ENCODE measurements around the gene COL27A1. TPM values are rescaled to one million over a fixed set of nuclear protein-coding genes. Genes with fewer than 3 reads are reported as not detected.

The COL27A1 gene
- total RNA-seq, 1 donor from 2014 or later = 0.33 TPM

DNA sequence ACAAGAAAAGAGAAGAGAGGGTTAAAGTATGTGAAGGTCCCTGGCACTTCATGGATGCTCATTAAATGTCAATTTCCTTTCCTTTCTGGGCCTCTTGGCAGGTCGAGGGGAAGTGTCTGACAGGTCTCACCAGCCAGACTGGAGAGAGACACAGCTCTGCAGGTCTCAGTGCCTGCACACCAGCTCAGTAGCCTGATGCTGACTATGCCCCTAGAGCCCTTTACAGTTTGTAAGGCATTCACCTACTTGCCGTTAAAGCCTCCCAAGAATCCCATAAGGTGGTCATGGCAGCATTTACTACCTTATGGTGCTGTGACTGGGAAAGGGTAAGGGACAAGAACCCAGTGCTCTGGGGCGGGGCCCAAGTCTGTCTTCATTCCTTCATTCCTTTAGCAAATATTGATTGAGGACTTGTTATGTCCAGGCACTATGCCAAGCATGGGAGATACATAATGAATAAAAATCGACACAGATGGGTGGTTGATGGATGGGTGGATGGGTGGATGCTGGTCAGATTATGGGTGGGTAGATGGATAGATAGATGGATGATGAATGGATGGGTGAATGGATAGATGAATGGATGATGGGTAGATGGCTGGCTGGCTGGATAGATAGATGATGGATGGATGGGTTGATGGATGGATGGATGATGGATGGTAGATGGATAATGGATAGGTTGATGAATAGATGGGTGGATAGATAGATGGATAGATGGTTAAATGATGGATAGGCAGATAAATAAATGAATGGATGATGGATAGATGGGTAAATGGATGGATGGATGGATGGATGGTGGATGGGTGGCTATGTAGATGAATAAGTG lies 34.9 kb upstream of the COL27A1 start:
- intact Hi-C loops (cut with micrococcal nuclease) = no loop called here
- H3K4me1 Mint-ChIP-seq = no peaks in the 10 kb centered on the region
- ATAC-seq (ENCODE audit: low read depth) (no peak), DNase-seq (no peak)
- ChIA-PET CTCF (no interaction called here), POLR2A (no interaction called here)
- H3K9me3 Mint-ChIP-seq = no peaks in the 10 kb centered on the region
- no peak overlapping the region for H3K4me3 Mint-ChIP-seq
- peaks cover 22% of the 10 kb centered on the region for H3K27me3 Mint-ChIP-seq
- no peak overlapping the region for H3K27ac Mint-ChIP-seq
- H3K36me3 Mint-ChIP-seq (ENCODE audit: low read depth) = no peaks in the 10 kb centered on the region
- TF ChIP-seq, protein P1, sequence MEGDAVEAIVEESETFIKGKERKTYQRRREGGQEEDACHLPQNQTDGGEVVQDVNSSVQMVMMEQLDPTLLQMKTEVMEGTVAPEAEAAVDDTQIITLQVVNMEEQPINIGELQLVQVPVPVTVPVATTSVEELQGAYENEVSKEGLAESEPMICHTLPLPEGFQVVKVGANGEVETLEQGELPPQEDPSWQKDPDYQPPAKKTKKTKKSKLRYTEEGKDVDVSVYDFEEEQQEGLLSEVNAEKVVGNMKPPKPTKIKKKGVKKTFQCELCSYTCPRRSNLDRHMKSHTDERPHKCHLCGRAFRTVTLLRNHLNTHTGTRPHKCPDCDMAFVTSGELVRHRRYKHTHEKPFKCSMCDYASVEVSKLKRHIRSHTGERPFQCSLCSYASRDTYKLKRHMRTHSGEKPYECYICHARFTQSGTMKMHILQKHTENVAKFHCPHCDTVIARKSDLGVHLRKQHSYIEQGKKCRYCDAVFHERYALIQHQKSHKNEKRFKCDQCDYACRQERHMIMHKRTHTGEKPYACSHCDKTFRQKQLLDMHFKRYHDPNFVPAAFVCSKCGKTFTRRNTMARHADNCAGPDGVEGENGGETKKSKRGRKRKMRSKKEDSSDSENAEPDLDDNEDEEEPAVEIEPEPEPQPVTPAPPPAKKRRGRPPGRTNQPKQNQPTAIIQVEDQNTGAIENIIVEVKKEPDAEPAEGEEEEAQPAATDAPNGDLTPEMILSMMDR (IDR thresholded peaks at IDR 0.05) = no peak

DNA sequence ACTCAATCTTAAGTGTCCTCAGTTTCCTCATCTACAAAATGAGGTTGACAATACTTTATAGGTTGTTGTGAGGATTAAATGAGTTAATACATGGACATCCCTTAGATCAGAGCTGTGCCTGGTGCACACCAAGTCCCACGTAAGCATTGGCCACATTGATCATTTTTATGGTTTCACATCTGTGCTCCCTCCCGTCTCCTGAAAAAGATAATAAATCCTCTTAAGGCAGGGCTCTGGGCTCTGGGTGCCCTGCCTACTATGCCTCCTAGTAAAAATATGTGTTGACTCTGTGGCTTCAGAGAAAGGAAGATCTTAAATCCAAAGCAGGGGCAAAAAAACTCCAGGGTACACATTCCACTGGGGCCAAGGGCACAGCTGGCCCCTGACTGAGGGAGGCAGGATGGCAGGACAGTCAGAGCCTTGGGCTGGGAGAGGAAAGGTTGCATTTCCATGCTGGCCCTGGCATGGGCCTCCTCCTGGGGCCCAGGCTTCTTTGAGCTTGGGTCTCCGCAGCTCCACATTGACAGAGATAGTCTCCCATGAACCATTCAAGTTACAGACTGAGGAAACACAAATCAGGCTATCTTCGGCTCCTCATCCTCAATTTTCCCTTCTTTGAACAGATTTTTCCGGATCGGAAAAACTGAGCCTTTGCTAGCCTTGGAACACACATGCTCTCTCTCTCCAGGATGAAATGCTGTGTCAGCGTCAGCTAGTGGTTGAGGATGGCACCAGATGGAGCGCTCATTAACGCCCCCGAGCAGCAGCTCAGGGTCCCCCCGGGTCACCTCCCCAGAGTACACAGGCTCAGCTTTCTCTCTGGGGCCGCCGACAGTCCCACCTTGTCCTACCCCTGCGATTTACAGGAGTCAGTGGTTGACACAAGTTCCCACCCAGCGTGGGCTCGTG lies 33.9 kb upstream of the COL27A1 start:
- no peaks in the 10 kb centered on the region for H3K36me3 Mint-ChIP-seq (ENCODE audit: low read depth)
- no peaks in the 10 kb centered on the region for H3K9me3 Mint-ChIP-seq
- intact Hi-C loops (cut with micrococcal nuclease) = no loop called here
- H3K4me1 Mint-ChIP-seq = no peaks in the 10 kb centered on the region
- peaks cover 23% of the 10 kb centered on the region for H3K27me3 Mint-ChIP-seq
- CTCF ChIA-PET = no interaction called here
- H3K27ac Mint-ChIP-seq = no peak overlapping the region
- H3K4me3 Mint-ChIP-seq = no peak overlapping the region
- DNase-seq = no peak
- ATAC-seq (ENCODE audit: low read depth) = no peak
- POLR2A ChIA-PET = no interaction called here
- TF ChIP-seq, protein P1 (IDR thresholded peaks at IDR 0.05) = no peak

DNA sequence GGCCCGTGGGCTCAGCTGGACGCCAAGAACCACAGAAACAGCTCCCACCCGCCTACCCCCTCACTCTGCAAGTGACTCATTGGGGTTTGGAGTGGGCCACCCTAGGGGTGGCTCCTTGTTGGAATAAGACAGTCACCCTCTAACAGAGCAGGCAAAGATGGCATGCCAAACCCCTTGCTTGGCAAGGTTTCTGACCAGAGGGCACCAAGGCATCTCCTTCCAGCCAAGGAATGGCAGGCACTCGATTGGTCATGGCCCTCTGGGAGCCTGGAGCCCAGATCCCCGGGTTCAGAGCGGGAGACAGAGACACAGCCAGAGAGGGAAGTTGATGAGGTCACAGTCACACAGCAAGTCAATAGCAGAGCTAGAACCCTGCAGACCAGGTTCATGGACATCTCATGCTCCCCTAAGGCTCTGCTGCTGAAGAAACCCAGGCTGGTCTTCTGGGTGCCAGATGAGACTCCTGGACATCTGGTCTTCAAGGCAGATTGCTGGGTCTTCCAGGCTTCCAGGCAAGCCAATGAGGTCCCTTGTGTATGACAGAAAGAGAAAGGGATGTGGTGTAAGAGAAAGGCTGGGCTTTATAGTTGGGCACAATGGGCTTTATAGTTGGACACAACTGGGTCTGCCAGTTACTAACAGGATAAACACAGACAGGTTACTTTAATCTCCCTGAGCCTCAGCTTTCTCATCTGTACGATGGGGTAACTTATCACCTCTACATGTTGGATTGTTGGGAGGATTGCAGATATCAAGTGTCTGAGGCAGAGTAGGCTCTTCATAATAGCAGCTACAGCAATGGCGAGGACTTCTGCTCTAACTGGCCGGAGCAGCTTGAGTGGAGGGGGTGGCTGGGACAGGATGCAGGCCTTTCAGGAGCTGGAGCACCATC lies 33.0 kb upstream of the COL27A1 start:
- DNase-seq (no peak), ATAC-seq (ENCODE audit: low read depth) (no peak)
- Mint-ChIP-seq H3K9me3 (peaks cover 3% of the 10 kb centered on the region), H3K27ac (no peak overlapping the region), H3K36me3 (ENCODE audit: low read depth) (no peaks in the 10 kb centered on the region), H3K27me3 (peaks cover 22% of the 10 kb centered on the region), H3K4me3 (no peak overlapping the region), H3K4me1 (no peaks in the 10 kb centered on the region)
- ChIA-PET CTCF (no interaction called here), POLR2A (no interaction called here)
- intact Hi-C loops (cut with micrococcal nuclease) = no loop called here
- TF ChIP-seq, protein P1 (IDR thresholded peaks at IDR 0.05) = no peak

DNA sequence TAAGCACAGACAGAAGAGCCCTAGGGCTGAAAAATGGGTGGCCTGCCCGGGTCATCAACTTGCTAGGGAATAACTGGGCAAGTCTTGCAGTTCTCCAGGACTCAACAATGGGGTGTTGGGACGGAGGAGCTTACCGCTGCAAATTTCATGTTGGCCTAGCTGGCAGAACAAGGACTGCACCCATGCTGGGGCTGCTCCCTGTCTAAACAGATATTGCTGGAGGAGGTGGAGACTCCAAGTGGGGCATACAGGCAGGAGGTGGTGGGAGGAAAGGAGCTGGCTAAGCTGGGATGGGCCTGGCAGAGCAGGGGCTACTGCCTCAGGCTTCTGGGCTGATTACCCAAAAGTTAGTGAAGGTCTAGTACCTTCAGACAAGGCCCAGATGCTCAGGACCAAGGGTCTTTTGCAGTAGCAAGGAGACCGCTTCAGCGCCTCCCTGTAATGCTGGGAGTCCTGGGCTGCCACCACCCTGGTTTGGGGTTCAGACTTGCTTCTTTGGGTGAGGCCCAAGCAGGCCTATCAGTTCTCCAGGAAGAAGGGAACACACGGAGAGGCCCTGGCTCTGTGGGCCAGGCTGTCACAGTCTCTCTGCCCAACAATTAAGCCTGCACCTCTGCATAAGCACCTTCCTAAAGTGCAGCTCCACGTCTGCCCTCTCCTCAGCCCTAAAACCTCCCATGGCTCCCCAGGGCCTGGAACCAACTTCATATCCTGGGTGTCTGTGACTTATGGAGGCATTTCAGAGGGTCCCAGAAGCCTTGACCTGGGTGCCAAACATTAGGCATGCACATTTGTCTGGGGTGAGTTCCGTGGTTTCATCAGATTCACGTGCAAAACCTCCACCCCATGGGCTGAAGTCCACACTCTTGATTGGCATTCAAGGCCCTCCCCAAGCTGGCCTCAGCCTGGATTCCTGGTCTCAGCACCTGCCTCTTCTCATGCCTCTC lies 32.0 kb upstream of the COL27A1 start:
- no peak overlapping the region for H3K4me3 Mint-ChIP-seq
- H3K4me1 Mint-ChIP-seq = no peaks in the 10 kb centered on the region
- CTCF ChIA-PET = no interaction called here
- POLR2A ChIA-PET = no interaction called here
- intact Hi-C loops (cut with micrococcal nuclease) = no loop called here
- peaks cover 20% of the 10 kb centered on the region for H3K27me3 Mint-ChIP-seq
- H3K27ac Mint-ChIP-seq = no peak overlapping the region
- H3K9me3 Mint-ChIP-seq = peaks cover 9% of the 10 kb centered on the region
- ATAC-seq (ENCODE audit: low read depth) (no peak), DNase-seq (no peak)
- TF ChIP-seq, protein P1 (IDR thresholded peaks at IDR 0.05) = no peak
- no peaks in the 10 kb centered on the region for H3K36me3 Mint-ChIP-seq (ENCODE audit: low read depth)

All from activated B cell treated with CpG ODN at 0.5 μM for 24 hours (primary cell).